OCI-LY7 (cell line): Measurements from ENCODE around the gene ERMN. TPM values are rescaled to one million over a fixed set of nuclear protein-coding genes. Genes with fewer than 3 reads are reported as not detected.

Source experiments
- BruUV-seq: library from RNA; stranded (reverse); fragments of 400-500 nt; replicated peaks from 2 replicates; lab custom pipeline; 2021; lab: Mats Ljungman, UMichigan
- CTCF ChIA-PET: fragments of 300-600 bp; sonication (Branson Sonifier 250); formaldehyde crosslinking; loops from one replicate; lab custom pipeline; 2022; ENCODE audit warnings: antibody characterized with exemption; ENCODE audit not compliant: unreplicated experiment; lab: Charles Lee
- POLR2A ChIA-PET: fragments of 300-600 bp; sonication (Branson Sonifier 250); formaldehyde crosslinking; loops from one replicate; lab custom pipeline; 2022; ENCODE audit warnings: antibody characterized with exemption; lab: Charles Lee
- DNase-seq: peaks from one replicate; pipeline ENCODE4 v3.0.0-alpha.2; 2015; ENCODE audit warnings: low spot score
- H2AFZ ChIP-seq: fragments of 200-600 bp; sonication (generic), shearing (Covaris generic); 2 replicates; pipeline ENCODE4 v1.6.1; 2014; ENCODE audit warnings: mild to moderate bottlenecking, antibody characterized with exemption, low read length, moderate library complexity
- H3K27ac ChIP-seq: fragments of 200-600 bp; sonication (generic); 2 replicates; pipeline ENCODE4 v1.5.1; 2014; ENCODE audit warnings: mixed run types, low read depth, mild to moderate bottlenecking, moderate library complexity, low read length, inconsistent platforms; ENCODE audit not compliant: poor library complexity, severe bottlenecking
- H3K36me3 ChIP-seq: fragments of 200-600 bp; sonication (generic); 2 replicates; pipeline ENCODE4 v1.6.1; 2014; ENCODE audit warnings: mild to moderate bottlenecking, antibody characterized with exemption, low read length, moderate library complexity, mixed read lengths; ENCODE audit not compliant: insufficient read depth
- H3K4me1 ChIP-seq: fragments of 200-600 bp; sonication (generic); 2 replicates; pipeline ENCODE4 v1.5.1; 2014; ENCODE audit warnings: mild to moderate bottlenecking, low read length; ENCODE audit not compliant: insufficient read depth, poor library complexity, severe bottlenecking
- H3K4me2 ChIP-seq: fragments of 200-600 bp; sonication (generic); 2 replicates; pipeline ENCODE4 v1.6.1; 2014; ENCODE audit warnings: mild to moderate bottlenecking, low read length
- H3K4me3 ChIP-seq: fragments of 200-600 bp; sonication (generic); 2 replicates; pipeline ENCODE4 v1.5.1; 2014; ENCODE audit warnings: mild to moderate bottlenecking, low read depth, low read length; ENCODE audit not compliant: poor library complexity, severe bottlenecking
- H3K79me2 ChIP-seq: fragments of 200-600 bp; sonication (generic); 2 replicates; pipeline ENCODE4 v1.6.1; 2016; ENCODE audit warnings: low read depth, mild to moderate bottlenecking, low read length, moderate library complexity, mixed read lengths; ENCODE audit not compliant: insufficient read depth
- H3K9me2 ChIP-seq: fragments of 200-600 bp; sonication (generic); 2 replicates; pipeline ENCODE4 v1.6.1; 2016; ENCODE audit warnings: mild to moderate bottlenecking, low read length, mixed read lengths; ENCODE audit not compliant: insufficient read depth
- H3K9me3 ChIP-seq: fragments of 200-600 bp; sonication (generic); 2 replicates; pipeline ENCODE4 v1.6.1; 2014; ENCODE audit warnings: mild to moderate bottlenecking, mixed run types, low read length, mixed read lengths
- H4K20me1 ChIP-seq: fragments of 200-600 bp; sonication (generic); 2 replicates; pipeline ENCODE4 v1.6.1; 2014; ENCODE audit warnings: mild to moderate bottlenecking, antibody characterized with exemption, low read length, moderate library complexity, mixed read lengths; ENCODE audit not compliant: insufficient read depth
- CTCF ChIP-seq: fragments of 200-600 bp; sonication (generic); conservative IDR thresholded peaks from 2 replicates; pipeline ENCODE4 v1.5.1; 2014; ENCODE audit warnings: mild to moderate bottlenecking, antibody characterized with exemption, low read length, moderate library complexity, mixed read lengths
- EZH2phosphoT487 ChIP-seq: fragments of 200-600 bp; sonication (generic); IDR thresholded peaks from 2 replicates; pipeline ENCODE4 v1.6.1; 2018; ENCODE audit warnings: low read depth, borderline replicate concordance, mild to moderate bottlenecking, mixed run types, antibody characterized with exemption, low read length, moderate library complexity, mixed read lengths
- intact Hi-C: fragments of 100-400 bp; cut with micrococcal nuclease; formaldehyde crosslinking; loops from one replicate; pipeline ENCODE4 v1.10.0; 2022; ENCODE audit not compliant: unreplicated experiment
- total RNA-seq, 2 experiments: library from RNA; depleted of rRNA in 1 of 2; stranded (reverse); fragments of >200 nt in 1 of 2; shearing (Covaris generic) in 1 of 2; gene quantifications; 2 replicates each; pipeline ENCODE4 v1.2.3, GENCODE V29; 2014 to 2022

ERMN gene
- total RNA-seq, 2 experiments from 2014 or later = 2.1 to 2.2 TPM

GRCh38 chr2:157327621-157328500 is 2.2 kb upstream of the ERMN start:
- Histone ChIP-seq H3K4me3 (no peak overlapping the region), H2AFZ (peak overlapping the region; percentile 25; the same call in 1 of the 2 replicates), H4K20me1 (no peaks in the 10 kb centered on the region), H3K4me2 (peak overlapping the region; percentile 27; the same call in 1 of the 2 replicates), H3K36me3 (no peaks in the 10 kb centered on the region), H3K79me2 (no peaks in the 10 kb centered on the region), H3K4me1 (peaks cover 15% of the 10 kb centered on the region), H3K27ac (no peak overlapping the region), H3K9me3 (no peaks in the 10 kb centered on the region), H3K9me2 (no peaks in the 10 kb centered on the region)
- CTCF ChIA-PET = interaction anchor here (0.6 to 2.6 kb wide), 11 partner anchors 9 to 695 kb away, joined by 3 to 29 read pairs (median 4); partner anchors contain the start of gene CYTIP
- no TSS peak for BruUV-seq
- peak; percentile 97 for TF ChIP-seq CTCF
- TF ChIP-seq EZH2phosphoT487 = no peak
- POLR2A ChIA-PET = interaction anchor here (0.7 to 3.1 kb wide), 8 partner anchors 10 to 139 kb away, joined by 3 to 11 read pairs (median 5); no protein-coding TSS in a partner anchor
- peak; percentile 84 for DNase-seq
- intact Hi-C loops = loop anchor here (1.0 to 5.0 kb wide), 3 partner anchors 74 to 164 kb away; no protein-coding TSS in a partner anchor

- CTCF ChIA-PET = interaction anchor here (0.7 to 2.6 kb wide), 7 partner anchors 10 to 165 kb away, joined by 3 to 29 read pairs (median 5); partner anchors contain the start of gene CYTIP
- no peak for DNase-seq
- no peak overlapping the region for H2AFZ ChIP-seq
Measured at GRCh38 chr2:157327200-157327599, 1.6 kb upstream of the ERMN start.

More at GRCh38 chr2:157327200-157327599, 1.6 kb upstream of the ERMN start:
- H3K9me3 ChIP-seq = no peaks in the 10 kb centered on the region
- H3K79me2 ChIP-seq = no peaks in the 10 kb centered on the region
- peaks cover 15% of the 10 kb centered on the region for H3K4me1 ChIP-seq
- H3K36me3 ChIP-seq = no peaks in the 10 kb centered on the region
- POLR2A ChIA-PET = interaction anchor here (0.7 to 3.1 kb wide), 8 partner anchors 10 to 140 kb away, joined by 3 to 11 read pairs (median 5); no protein-coding TSS in a partner anchor
- H3K4me2 ChIP-seq = no peak overlapping the region
- intact Hi-C loops = loop anchor here (1.0 to 5.0 kb wide), 3 partner anchors 75 to 165 kb away; no protein-coding TSS in a partner anchor
- no peaks in the 10 kb centered on the region for H4K20me1 ChIP-seq
- no peak overlapping the region for H3K27ac ChIP-seq
- H3K4me3 ChIP-seq = no peak overlapping the region
- no peaks in the 10 kb centered on the region for H3K9me2 ChIP-seq
- BruUV-seq = no TSS peak
- TF ChIP-seq CTCF = no peak
- TF ChIP-seq EZH2phosphoT487 = no peak
